CD4-positive, alpha-beta T cell treated with Interferon alpha-2 for 1 hour (primary cell): Measurements from ENCODE around the gene PRCP.
"Not testable (repeated sequence)": the region's sequence is repeated elsewhere in the genome, so short reads cannot be mapped to it uniquely, and the experiment has no call there.

ENCODE experiments used
- DNase-seq, 2 donors: peaks; one replicate each; pipeline ENCODE4 v3.0.0-alpha.2; 2020 to 2022

PRCP gene

DNA sequence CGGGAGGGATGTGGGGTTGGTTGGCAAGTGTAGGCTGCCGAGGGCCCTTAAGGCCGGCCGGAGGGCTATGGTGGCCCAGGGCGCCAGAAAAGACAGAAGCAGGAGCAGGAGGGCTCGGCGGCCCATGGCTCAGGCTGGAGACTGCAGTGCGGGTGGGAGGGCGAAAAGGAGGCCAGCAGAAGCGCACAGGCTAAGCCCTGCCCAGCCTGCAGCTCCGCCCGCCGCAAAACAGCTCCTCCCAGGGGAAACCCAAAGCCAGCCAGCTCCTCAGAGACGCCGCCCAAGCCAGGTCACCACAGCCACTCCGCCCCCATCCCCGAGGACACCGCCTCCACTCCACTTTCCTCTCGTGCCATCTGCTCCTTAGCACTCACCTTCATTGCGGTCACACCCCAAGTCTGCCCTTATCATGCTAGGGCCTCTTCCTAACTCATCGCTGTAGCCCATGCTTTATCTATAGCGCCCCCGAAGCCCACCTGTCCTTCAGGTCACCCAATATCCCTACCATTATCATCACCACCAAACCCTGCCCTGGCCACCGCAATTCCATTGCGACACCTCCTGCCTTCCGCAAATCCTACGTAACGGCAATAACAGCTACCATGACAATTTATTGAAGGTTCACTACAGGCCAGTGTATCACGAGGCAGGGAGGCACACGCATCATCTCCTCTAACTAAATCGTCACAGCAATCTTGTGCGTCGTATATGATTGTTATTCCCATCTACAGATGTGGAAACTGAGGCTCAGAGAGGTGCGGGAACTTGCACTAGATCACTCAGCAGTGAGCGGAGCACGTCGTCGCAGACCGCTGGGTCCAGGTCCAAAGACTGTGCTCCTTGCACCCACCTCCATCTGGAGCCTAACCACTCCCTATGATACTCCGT lies at the start of gene PRCP:
Gene PRCP (minus strand): TSS at position 154 of the 888 bp plus-strand sequence. CDS start 28 bp downstream, at position 126.
- peak; percentile 92 to 94 for DNase-seq

DNA sequence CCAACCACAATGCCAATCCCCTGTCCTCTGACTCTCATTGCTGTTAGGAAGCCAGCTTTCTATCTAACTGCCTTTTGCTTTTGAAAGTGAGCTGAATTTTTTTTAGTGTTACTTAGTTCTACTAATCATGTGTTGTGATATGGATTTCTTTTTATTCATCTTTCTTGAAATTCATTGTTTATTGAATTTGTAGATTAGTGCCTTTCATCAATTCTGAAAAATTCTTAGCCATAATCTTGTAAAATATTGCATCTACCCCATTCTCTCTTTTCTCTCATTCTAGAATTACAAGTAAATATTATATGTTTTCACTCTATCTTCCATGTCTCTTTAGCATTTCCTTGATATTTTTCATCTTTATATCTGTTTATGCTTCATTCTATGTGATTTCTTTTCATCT lies 49.1 kb upstream of the PRCP start:
- no peak for DNase-seq

DNA sequence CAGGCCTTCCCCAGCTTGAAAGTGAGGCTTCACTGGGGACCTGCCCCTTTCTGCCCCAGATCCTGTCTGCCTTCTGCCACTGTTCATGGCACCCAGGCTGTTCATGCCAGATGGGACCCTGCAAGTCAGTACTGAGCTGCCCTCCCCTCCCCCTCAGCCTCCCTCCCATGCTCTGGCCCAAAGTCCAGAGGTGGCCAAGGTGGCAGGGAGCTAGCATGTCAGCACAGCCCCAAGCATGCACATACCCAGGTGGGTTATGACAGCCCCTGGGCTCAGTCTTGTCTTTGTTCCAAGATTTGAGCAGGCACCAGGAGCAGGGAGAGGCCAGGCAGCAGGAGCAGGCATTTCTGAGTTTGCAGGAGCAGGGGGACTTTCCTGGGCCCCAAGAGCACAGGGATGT lies 45.5 kb upstream of the PRCP start:
- DNase-seq = no peak

DNA sequence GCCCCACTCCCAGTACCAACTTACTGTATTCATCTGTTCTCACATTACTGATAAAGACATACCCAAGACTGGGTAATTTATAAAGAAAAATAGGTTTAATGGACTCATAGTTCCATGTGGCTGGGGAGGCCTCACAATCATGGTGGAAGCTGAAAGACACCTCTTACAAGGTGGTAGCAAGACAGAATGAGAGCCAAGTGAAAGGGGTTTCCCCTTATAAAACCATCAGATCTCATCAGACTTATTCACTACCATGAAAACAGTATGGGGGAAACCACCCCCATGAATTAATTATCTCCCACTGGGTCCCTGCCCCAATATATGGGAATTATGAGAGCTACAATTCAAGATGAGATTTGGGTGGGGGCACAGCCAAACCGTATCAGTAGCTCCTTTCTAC lies 44.8 kb upstream of the PRCP start:
- not testable (repeated sequence) for DNase-seq

DNA sequence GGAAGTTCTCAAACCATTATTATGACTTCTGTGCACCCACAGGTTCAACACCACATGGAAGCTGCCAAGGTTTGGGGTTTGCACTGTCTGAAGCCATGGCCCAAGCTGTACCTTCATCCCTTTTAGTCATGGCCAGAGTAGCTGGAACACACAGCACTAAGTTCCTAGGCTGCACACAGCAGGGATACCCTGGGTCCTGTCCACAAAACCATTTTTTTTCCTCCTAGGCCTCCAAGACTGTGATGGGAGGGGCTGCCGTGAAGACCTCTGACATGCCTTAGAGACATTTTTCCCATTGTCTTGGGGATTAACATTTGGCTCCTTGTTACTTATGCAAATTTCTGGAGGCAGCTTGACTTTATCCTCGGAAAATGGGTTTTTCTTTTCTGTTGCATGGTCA lies 44.0 kb upstream of the PRCP start:
- DNase-seq = no peak

DNA sequence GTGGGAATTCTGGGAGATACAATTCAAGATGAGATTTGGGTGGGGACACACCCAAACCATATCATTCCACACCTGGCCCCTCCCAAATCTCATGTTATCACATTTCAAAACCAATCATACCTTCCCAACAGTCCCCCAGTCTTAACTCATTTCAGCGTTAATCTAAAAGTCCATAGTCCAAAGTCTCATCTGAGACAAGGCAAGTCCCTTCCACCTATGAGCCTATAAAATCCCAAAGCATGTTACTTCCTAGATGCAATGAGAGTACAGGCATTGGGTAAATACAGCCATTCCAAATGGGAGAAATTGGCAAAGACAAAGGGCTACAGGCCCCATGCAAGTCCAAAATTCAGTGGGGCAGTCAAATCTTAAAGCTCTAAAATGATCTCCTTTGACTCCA lies 43.2 kb upstream of the PRCP start:
- DNase-seq = not testable (repeated sequence)

DNA sequence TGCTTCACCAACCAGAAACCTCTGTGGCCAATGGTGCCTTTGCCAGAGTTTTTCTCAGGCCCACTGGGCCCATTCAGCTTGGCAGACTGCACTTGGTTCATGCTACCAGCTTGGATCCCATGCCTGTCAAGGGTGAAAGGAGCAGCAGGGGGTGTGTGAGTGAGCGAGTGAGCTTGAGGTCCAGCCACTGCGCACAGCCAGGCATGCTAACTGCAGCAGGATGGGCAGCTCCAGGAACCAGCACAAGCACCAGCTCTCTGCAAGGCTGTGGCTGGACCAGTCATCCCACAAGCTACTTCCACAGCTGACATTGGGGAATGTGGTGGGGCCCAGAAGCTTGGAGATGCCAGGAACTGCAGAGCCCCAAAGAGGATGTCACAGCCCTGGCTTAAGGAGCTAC lies 42.1 kb upstream of the PRCP start:
- DNase-seq = no peak

DNA sequence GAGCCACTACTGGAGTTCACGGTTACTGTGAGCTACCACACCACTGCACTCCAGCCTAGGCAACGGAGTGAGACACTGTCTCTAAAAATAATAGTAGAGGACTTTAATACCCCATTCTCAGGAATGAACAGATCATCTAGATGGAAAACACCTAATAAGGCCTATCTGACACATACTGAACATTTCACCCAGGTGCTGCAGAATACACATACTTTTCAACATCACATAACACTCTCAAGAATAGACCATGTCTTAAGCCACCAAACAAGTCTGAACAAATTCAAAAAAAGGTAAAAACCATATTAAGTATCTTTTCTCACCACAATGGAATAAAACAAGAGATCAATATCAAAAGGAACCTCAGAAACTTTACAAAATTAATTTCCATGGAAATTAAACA lies 39.2 kb upstream of the PRCP start:
- DNase-seq = no peak

DNA sequence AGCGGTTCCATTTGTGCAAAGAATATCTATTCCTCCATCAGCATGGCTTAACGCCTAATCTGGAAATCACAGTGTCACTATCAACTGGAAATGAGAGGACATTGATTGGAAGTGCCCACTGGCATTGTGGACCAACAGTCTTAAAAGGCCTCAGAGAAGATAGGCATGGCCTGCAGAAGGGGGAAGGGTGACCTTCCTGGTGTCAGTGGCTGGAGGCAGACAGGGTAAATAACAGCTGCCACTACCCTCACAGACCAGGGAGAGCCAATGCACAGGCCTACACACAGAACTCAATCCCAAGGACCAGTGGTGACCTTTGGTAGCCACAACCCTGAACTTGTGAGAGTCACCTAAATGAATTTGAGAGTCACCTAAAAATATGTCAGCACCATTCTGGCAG lies 37.3 kb upstream of the PRCP start:
- no peak for DNase-seq

DNA sequence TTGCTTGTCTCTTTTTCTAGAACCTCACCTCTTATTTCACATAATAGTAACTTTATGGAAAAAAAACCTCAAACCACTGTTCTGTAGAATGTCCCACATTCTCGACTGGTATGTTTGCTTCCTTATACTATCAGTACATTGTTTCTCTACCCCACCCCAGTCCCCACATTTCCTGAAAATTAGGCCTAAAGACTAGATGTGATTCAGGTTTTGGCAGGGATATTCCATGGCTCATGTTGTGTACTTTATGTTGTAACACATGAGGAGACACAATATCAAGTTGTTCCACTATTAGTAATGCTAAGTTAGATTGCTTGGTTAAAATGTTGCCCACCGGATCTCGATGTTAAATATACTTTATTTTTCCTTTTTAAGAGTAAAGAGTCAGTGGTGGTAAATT lies 36.0 kb upstream of the PRCP start:
- no peak for DNase-seq

DNA sequence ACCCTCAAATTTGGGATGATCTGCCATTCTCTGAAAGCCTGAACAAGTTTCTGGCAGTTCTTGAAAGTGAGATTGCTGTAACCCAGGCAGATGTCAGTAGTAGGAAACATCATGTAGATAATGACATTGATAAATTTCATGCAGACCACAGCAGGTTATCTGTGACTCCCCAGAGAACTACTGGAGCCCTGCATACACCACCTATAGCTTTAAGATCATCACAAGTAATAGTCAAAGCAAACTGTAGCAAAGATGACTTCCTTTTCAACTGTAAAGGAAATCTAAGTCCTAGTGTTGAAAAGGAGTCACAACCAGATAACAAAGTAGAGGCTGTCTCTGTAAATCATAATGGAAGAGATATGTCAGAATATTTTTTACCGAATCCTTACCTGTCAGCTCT lies 32.3 kb upstream of the PRCP start:
- no peak for DNase-seq

DNA sequence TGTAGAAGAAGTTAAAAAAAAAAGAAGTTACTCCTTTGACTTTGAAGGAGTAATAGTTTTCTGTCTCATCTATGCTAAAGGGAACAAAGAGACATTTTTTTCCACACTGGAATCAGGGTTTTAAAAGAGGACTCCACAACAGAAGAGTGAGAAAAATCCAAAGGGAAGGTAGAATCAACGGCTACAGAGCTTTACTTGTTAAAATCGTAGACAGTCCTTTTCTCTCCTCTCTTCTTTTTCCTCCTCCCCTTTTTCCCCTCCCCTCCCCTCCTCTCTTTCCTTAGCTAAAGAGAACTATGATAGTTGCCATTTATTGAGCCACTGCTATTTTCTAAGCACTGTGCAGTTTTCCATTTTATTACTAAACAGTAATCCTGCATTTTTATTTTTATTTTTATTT lies 30.5 kb upstream of the PRCP start:
- DNase-seq = no peak

DNA sequence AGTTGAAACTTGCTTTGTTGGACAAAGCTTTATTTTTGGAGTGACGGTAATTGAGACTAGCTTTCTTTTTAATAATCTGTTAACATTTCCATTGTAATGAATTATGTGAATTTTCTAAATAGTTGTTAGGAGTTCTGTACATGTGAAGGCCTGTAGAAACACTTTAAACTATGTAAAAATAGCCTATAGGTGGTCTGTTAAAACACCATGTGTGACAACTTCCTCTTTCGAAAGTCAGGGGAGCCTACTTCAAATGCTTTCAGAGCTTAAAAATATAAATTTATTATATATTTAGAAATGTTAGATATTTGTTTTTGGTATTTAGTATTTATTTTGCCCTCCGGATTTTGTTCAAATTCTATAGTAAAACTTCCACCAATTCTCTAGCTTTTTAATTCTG lies 30.0 kb upstream of the PRCP start:
- DNase-seq = no peak

DNA sequence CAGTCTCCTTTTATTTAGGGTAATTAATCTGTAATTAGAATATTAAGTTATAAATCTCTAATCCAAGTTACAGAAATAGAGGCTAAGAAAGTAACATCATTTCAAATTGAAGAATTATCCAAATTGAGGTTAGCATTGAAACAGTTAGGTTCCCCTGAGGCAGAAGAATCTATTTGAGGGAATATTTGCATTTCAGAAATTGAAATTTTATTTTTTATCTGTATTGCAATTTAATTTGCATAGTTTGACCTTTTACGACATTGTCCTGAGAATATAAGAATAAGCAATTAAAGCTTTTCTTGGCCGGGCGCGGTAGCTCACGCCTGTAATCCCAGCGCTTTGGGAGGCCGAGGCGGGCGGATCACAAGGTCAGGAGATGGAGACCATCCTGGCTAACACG lies 28.9 kb upstream of the PRCP start:
- DNase-seq = no peak

DNA sequence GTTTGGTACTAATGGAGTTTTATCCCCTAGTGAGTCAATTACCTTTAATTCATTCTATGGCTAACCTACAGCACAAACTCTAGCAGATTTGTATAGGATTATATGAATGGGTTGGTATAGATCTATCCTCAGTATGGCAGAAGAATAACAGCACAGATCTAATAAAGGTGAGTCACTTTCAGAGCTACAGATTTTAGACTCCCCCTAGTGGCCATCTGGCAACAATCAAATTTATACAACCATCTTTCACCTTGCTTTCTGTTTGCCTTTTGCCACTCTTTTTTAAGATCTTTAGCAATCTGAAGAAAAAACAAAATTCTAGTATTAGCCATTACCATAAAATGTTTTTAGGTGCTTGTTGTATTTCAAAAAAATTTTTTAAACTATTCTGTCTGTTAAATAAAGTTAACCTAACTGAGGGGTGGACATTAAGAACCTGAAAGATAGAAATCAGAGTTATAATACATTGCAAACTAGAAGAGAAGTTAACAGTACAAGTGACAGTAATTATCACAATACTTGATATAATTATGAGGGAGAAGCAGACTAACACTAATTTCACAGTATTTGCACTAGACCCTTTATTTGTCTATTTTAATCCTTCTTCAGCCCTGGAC lies 27.1 kb upstream of the PRCP start:
- DNase-seq = peak; percentile 41 to 78

DNA sequence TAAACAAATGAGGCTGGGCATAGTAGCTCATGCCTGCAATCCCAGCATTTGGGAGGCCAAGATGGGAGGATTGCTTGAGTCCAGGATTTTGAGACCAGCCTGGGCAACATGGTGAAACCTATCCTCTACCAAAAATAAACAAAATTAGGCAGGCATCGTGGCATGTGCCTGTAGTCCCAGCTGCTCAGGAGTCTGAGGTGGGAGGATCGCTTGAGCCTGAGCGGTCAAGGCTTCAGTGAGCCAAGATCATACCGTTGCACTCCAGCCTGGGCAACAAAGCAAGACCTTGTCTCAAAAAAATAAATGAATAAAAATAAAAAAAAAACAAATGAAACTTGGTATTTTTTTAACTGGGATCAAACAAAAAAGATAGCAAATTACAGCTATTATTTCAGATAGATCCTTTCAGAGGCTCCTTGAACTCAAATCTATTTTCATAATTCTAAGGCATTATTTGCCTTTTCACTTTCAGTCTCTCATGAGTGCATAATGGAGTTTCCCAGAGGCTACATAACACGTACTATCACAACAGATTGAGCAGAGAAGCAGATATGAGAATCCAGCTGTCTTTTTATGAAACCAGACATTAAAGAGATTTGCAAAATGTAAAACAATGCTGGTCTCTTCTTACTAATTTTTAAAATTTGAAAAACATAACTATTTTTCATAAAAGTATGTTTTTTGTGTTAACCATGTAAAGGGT lies 24.4 kb upstream of the PRCP start:
- DNase-seq = no peak

DNA sequence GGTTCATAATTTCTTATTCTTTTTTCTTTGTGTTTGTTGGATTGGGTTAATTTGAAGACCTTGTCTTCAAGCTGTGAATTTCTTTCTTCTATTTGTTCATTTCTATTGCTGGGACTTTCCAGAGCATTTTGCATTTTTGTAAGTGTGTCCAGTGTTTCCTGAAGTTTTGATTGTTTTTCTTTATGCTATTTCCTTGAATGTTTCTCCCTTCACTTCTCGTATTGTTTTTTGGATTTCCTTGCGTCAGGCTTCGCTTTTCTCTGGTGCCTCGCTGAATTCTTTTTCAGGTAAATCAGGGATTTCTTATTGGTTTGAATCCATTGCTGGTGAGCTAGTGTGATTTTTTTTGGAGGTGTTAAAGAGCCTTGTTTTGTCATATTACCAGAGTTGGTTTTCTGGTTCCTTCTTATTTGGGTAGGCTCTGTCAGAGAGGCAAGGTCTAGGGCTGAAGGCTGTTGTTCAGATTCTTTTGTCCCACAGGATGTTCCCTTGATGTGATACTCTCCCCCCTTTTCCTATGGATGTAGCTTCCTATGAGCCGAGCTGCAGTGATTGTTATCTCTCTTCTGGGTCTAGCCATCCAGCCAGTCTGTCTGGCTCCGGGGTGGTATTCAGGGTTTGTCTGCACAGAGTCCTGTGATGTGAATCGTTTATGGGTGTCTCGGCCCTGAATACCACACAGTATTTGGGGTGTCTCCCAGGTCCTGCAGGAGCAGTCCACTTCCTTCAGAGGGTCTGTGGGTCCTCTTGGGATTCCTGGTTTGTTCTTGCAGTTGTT lies 22.4 kb upstream of the PRCP start:
- not testable (repeated sequence) for DNase-seq

DNA sequence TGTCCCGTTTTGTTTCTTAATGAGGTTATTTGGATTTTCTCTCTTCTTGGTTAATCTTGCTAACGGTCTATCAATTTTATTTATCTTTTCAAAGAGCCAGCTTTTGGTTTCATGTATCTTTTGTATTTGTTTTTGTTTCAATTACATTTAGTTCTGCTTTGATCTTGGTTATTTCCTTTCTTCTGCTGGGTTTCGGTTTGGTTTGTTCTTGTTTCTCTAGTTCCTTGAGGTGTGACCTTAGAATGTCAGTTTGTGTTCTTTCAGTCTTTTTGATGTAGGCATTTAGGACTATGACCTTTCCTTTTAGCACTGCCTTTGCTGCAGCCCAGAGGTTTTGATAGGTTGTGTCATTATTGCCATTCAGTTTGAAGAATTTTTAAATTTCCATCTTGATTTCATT lies 20.0 kb upstream of the PRCP start:
- peak in 1 of 2 donors; percentile 62 for DNase-seq

DNA sequence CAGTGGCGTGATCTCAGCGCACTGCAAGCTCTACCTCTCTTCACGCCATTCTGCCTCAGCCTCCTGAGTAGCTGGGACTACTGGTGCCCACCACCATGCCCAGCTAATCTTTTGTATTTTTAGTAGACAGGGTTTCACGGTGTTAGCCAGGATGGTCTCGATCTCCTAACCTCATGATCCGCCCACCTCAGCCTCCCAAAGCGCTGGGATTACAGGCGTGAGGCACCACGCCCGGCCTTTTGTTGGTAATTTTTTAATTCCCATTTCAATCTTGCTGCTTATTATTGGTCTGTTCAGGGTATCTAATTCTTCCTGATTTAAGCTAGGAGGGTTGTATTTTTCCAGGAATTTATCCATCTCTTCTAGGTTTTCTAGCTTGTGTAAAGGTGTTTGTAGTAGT lies 19.6 kb upstream of the PRCP start:
- not testable (repeated sequence) for DNase-seq

DNA sequence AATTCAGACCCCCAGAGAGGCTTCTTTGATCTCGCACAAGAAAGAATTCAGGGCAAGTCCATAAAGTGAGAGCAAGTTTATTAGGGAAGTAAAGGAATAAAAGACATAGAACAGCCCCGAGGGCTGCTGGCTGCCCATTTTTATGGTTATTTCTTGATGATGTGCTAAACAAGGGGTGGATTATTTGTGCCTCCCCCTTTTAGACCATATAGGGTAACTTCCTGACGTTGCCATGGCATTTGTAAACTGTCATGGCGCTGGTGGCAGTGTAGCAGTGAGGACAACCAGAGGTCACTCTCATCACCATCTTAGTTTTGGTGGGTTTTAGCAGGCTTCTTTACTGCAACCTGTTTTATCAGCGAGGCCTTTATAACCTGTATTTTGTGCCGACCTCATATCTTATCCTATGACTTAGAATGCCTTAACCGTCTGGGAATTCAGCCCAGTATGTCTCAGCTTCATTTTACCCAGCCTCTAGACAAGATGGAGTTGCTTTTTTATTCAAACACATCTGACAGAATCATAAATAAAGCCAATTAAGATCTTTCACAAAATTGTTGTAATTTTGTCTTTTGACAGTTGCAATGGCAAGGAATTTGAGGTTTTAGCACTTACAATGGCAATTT lies 8.9 kb upstream of the PRCP start:
- no peak for DNase-seq

DNA sequence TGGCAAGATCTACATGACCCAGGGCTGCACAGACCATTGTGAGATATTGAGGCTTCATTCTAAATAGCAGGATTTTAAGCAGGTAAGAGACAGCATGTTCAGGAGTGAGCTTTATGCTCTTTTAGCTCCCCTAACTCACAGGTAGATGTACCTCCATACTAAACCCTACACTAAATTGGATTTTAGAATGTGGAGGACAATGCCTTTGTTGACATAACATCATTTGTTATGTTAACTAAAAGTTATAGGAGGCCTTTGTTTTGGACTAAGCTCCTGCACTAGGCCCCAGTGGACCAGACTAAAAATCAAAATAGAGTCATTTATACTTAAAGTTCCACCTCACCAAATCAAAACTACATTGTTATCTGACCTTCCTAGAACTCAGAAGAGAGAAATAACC lies 8.1 kb upstream of the PRCP start:
- DNase-seq = no peak

DNA sequence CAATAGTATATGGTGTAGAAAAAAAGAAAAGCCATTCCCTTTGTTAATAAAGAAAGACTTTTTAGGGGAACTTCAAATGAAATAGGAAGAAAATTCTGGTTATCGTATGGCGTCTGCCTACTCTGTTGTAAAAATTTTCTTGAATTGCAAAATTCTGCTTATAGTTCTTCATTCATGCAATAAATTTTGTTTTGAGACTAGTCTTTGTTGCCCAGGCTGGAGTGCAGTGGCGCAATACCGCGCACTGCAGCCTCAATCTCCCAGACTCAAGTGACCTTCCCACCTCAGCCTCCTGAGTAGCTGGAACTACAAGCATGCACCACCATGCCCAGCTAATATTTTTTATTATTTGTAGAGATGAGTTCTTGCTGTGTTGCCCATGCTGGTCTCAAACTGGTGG lies 7.1 kb upstream of the PRCP start:
- DNase-seq = peak in 1 of 2 donors; percentile 5

DNA sequence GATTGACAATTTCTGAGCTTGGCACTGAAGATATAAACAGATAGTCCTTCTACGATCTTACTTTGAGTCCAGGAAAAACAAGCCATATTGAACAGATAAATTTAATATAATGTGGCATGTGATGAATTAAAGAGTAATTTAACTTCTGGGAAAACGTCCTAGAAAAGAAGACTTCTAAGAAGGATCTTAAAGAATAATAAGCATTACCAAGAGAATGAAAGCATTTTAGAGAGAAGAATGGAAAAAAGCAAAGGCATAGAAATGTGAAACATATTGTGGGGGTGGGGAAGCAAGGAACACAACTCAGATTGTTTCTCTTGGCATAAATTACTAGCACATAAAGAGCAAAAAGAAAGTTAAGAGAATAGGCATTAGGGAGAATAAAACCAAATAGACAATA lies 6.7 kb upstream of the PRCP start:
- DNase-seq = no peak
